ENCODE data around the gene MCRIP1. TPM values are rescaled to one million over a fixed set of nuclear protein-coding genes. Genes with fewer than 3 reads are reported as not detected.

Gene MCRIP1
- total RNA-seq, 4 donors from 2014 or later, result 8.3 to 36.2 (median 25.2) TPM

DNA sequence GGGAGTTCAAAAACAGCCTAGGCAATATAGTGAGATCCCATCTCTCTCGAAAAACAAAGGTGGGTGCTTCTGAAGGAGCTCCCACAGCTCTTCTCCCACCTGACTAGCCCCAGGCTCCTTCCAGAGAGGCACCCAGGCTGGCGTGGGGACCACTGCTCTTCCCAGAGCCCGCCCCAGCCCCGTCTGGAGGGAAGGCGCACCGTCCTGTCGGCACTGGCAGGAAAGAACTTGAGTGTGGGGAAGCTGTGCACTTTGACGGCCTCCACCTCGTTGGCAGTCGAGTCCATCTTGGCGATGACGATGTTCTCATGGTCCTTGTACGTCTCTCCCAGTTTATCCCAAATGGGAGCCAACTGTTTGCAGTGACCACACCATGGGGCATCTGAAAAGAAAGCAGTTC lies 12.3 kb upstream of the MCRIP1 start:
- DNase-seq (no peak), ATAC-seq (no peak)
- in situ Hi-C loops (cut with MboI; ENCODE audit: low sequenced_read_pairs in 4 of 4) (no loop called here), intact Hi-C loops (cut with DNase I; ENCODE audit: low total_unique reads) (no loop called here)
- TF ChIP-seq, protein P1, sequence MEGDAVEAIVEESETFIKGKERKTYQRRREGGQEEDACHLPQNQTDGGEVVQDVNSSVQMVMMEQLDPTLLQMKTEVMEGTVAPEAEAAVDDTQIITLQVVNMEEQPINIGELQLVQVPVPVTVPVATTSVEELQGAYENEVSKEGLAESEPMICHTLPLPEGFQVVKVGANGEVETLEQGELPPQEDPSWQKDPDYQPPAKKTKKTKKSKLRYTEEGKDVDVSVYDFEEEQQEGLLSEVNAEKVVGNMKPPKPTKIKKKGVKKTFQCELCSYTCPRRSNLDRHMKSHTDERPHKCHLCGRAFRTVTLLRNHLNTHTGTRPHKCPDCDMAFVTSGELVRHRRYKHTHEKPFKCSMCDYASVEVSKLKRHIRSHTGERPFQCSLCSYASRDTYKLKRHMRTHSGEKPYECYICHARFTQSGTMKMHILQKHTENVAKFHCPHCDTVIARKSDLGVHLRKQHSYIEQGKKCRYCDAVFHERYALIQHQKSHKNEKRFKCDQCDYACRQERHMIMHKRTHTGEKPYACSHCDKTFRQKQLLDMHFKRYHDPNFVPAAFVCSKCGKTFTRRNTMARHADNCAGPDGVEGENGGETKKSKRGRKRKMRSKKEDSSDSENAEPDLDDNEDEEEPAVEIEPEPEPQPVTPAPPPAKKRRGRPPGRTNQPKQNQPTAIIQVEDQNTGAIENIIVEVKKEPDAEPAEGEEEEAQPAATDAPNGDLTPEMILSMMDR (IDR thresholded peaks at IDR 0.05 in 4 of 5, conservative IDR thresholded peaks at IDR 0.05 in 1 of 5), result no peak
- no peak for TF ChIP-seq POLR2A (IDR thresholded peaks at IDR 0.05)
- H3K27ac ChIP-seq, result no peak overlapping the region
- no peaks in the 10 kb centered on the region for H3K27me3 ChIP-seq
- no peak overlapping the region for H3K4me3 ChIP-seq
- H3K36me3 ChIP-seq, result peaks cover 0 to 65% of the 10 kb centered on the region in 2 donors
- no peaks in the 10 kb centered on the region for H3K9me3 ChIP-seq
- peaks cover 29 to 30% of the 10 kb centered on the region in 2 donors for H3K4me1 ChIP-seq

DNA sequence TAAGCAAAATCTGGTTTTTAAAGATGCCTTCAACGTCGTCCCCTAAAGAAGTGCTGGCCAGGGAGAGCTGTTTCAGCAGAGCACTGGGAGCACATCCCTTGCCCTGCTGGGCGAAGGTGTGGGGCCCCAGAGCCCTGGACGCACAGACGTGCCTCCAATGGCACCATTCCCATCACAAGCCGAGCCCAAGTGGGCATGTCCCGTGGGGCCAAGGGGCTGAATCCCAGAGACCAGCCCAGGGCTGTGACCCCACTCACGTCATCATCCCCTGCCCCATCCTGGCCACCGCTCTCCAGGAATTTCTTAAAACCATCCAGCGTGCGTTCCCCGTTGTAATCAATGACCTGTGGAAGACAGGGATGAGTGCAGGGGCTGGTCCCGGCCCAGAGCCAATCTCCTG lies 11.8 kb upstream of the MCRIP1 start:
- no peak overlapping the region for H3K4me3 ChIP-seq

DNA sequence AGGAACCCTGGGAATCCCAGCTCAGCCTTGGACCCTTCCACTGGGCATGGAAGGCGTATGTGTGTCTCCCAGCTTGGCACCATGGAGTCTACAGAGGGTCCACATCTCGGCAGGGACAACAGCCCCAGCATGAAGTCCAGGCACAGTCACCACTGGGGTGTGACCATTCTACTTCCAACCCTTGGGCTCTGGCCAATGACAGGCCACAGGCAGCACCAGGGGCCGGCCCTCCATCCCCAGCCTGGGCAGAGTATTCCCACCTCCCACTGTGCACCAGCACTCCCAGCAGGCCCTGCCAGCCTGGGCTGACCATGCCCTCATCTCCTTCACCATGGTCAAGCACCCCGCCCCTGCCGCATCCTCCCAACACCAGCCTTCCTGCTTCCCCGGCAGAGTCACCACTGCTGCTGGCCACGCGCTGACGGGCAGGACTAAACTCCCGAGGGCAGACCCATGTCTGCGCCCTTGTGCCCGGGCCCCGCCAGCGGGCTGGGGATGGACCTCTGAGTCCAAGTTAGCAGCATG lies 11.3 kb upstream of the MCRIP1 start:
- intact Hi-C loops (cut with DNase I; ENCODE audit: low total_unique reads), result no loop called here
- in situ Hi-C loops (cut with MboI; ENCODE audit: low sequenced_read_pairs in 4 of 4), result no loop called here
- Histone ChIP-seq H3K27me3 (no peaks in the 10 kb centered on the region), H3K4me3 (no peak overlapping the region), H3K36me3 (peaks cover 0 to 58% of the 10 kb centered on the region in 2 donors), H3K4me1 (peaks cover 39% of the 10 kb centered on the region in 2 donors), H3K27ac (peak overlapping the region; percentile 98 to 99 (median 99)), H3K9me3 (no peaks in the 10 kb centered on the region)
- DNase-seq, result no peak
- no peak for ATAC-seq
- TF ChIP-seq POLR2A (IDR thresholded peaks at IDR 0.05), result no peak
- TF ChIP-seq, protein P1 (IDR thresholded peaks at IDR 0.05 in 4 of 5, conservative IDR thresholded peaks at IDR 0.05 in 1 of 5), result no peak

More for the DNA sequence above, 11.8 kb upstream of the MCRIP1 start:
- H3K9me3 ChIP-seq, result no peaks in the 10 kb centered on the region
- H3K27ac ChIP-seq, result no peak overlapping the region
- no peaks in the 10 kb centered on the region for H3K27me3 ChIP-seq
- peaks cover 34% of the 10 kb centered on the region in 2 donors for H3K4me1 ChIP-seq
- no peak for DNase-seq
- ATAC-seq, result no peak
- TF ChIP-seq, protein P1 (IDR thresholded peaks at IDR 0.05 in 4 of 5, conservative IDR thresholded peaks at IDR 0.05 in 1 of 5), result no peak
- intact Hi-C loops (cut with DNase I; ENCODE audit: low total_unique reads), result no loop called here
- in situ Hi-C loops (cut with MboI; ENCODE audit: low sequenced_read_pairs in 4 of 4), result no loop called here
- peaks cover 0 to 60% of the 10 kb centered on the region in 2 donors for H3K36me3 ChIP-seq

DNA sequence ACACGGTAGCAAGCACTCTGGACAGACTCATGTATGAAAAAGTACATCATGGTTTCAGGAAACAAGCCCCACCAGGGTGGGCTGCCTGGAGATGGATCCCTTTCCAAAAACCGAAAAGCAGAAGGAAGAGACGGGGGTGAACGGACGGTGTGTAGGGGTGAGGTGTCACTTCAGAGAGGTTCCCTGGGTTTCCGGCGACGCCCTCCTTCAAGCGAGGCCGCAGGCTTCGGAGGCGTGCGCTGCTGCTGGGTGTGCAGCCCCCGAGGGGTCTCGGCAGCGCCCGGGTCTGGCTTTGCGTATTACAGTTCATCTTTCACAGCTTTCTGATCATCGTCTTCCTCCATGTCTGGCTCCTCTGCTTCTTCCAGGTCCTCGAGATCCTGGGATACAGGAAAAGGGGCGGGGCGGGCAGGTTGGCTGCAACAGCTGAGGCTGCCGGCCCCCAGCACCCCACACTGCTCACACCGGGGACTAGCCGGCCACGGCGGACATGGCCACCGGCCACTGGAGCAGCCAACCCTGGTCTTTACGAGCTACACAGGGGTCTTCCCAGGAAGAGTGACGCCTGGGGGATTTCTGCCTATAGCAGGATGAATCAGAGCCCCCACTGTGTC lies 10.7 kb upstream of the MCRIP1 start:
- in situ Hi-C loops (cut with MboI; ENCODE audit: low sequenced_read_pairs in 4 of 4) (no loop called here), intact Hi-C loops (cut with DNase I; ENCODE audit: low total_unique reads) (no loop called here)
- Histone ChIP-seq H3K27ac (peak overlapping the region; percentile 98 to 99 (median 99)), H3K4me1 (peaks cover 44 to 45% of the 10 kb centered on the region in 2 donors), H3K4me3 (no peak overlapping the region), H3K27me3 (no peaks in the 10 kb centered on the region), H3K9me3 (no peaks in the 10 kb centered on the region), H3K36me3 (peaks cover 0 to 53% of the 10 kb centered on the region in 2 donors)
- no peak for TF ChIP-seq POLR2A (IDR thresholded peaks at IDR 0.05)
- ATAC-seq, result no peak
- DNase-seq, result no peak

DNA sequence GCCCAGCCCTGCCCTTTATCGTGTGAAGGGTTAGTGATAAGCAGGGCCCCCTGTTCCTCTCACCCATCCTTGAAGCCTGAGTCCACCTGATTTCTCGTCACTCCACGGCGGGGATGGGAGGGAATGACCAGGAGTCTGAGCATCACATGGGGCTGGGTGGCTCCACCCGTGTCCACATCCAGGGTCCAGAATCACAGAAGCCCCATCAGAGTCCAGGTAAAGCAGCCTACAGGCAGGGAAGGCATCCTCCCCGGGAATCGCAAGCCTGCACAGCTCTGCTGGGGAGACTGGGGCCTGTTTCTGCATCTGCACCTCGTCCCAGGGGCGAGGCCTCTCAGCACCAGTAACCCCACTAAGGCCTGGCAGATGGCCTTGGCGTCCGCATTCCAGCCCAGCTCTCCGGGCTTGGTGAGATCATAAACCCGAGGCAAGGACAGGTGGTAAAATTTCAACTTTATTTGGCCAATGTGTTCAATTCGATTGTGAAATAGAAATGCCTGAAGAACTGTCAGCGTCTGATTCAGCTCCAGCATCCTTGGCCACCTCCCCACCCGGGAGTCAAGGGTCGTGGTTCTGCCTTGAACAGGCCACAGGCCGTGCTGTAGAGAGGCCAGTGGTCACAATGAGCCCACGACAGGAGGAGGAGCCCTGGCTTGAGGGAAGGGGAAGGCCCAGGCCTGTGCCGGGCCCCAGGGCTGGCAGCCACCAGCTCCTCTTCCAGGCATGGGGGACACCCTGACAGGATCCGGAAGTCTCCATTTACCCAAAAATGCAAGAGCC lies 9.8 kb upstream of the MCRIP1 start:
- peak overlapping the region; percentile 98 to 99 (median 99) for H3K27ac ChIP-seq
- intact Hi-C loops (cut with DNase I; ENCODE audit: low total_unique reads) (no loop called here), in situ Hi-C loops (cut with MboI; ENCODE audit: low sequenced_read_pairs in 4 of 4) (no loop called here)
- ATAC-seq (peak; percentile 3 to 16), DNase-seq (peak in 1 of 2 donors; percentile 72)
- no peaks in the 10 kb centered on the region for H3K9me3 ChIP-seq
- TF ChIP-seq, protein P1 (IDR thresholded peaks at IDR 0.05 in 4 of 5, conservative IDR thresholded peaks at IDR 0.05 in 1 of 5), result no peak
- TF ChIP-seq POLR2A (IDR thresholded peaks at IDR 0.05), result peak in 1 of 2 donors; percentile 13
- H3K27me3 ChIP-seq, result no peaks in the 10 kb centered on the region
- H3K36me3 ChIP-seq, result peaks cover 0 to 48% of the 10 kb centered on the region in 2 donors
- peaks cover 53% of the 10 kb centered on the region in 2 donors for H3K4me1 ChIP-seq
- H3K4me3 ChIP-seq, result no peak overlapping the region
